ENCODE measurements around the gene DNM3.

DNA sequence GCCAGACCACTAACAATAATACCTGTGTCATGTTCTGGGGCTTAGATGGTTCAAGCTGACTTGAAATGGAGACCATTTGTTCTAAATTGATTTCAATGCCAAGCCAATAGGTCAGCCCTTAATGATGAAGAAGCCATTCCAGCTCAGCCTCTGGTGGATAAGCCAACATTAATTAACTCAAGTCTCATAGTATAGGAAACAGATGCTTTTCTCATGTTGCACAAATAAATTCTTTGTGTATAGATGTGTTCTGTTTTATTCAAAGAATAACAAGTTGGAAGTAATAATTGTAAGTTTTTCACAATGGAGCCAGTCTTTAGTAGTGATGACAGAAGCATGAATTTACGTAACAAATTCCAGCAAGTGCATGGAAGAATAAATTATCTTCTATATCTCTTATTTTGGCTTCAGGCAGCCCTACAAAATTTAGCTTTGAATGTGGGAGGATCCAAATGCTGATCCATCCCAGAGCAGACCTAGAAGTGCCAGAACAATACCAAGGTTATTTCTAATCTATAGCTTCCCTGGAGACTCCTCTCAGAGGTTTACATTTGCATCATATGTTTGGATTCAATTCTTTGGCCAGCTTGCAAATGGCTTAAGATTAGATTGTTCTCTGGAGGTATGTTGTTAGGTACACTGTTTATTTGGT, 536.9 kb downstream of the DNM3 start:
- TF ChIP-seq, protein P1, sequence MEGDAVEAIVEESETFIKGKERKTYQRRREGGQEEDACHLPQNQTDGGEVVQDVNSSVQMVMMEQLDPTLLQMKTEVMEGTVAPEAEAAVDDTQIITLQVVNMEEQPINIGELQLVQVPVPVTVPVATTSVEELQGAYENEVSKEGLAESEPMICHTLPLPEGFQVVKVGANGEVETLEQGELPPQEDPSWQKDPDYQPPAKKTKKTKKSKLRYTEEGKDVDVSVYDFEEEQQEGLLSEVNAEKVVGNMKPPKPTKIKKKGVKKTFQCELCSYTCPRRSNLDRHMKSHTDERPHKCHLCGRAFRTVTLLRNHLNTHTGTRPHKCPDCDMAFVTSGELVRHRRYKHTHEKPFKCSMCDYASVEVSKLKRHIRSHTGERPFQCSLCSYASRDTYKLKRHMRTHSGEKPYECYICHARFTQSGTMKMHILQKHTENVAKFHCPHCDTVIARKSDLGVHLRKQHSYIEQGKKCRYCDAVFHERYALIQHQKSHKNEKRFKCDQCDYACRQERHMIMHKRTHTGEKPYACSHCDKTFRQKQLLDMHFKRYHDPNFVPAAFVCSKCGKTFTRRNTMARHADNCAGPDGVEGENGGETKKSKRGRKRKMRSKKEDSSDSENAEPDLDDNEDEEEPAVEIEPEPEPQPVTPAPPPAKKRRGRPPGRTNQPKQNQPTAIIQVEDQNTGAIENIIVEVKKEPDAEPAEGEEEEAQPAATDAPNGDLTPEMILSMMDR (IDR thresholded peaks at IDR 0.05; ENCODE audit: insufficient read depth, low read depth, low read length): no peak
- TF ChIP-seq EZH2 (IDR thresholded peaks at IDR 0.05; ENCODE audit: insufficient read depth, low read length): no peak
